DOHH2 (cell line): ENCODE results near the gene PANK3.

Experiments used
- H3F3A ChIP-seq: fragments of 200-600 bp; sonication (generic), shearing (Covaris generic); 2 replicates; pipeline ENCODE4 v1.6.0; 2016; ENCODE audit warnings: antibody characterized with exemption, mild to moderate bottlenecking; ENCODE audit not compliant: control insufficient read depth, insufficient read depth
- H3K27ac ChIP-seq: fragments of 200-600 bp; sonication (generic); 2 replicates; pipeline ENCODE4 v1.5.1; 2014; ENCODE audit warnings: low read depth, mild to moderate bottlenecking, low read length, moderate library complexity
- H3K27me3 ChIP-seq: fragments of 200-600 bp; sonication (generic); 2 replicates; pipeline ENCODE4 v1.6.1; 2014; ENCODE audit warnings: mild to moderate bottlenecking, low read length, mixed read lengths; ENCODE audit not compliant: control insufficient read depth
- H3K36me3 ChIP-seq: fragments of 200-600 bp; sonication (generic); 2 replicates; pipeline ENCODE4 v1.6.1; 2014; ENCODE audit warnings: mild to moderate bottlenecking, low read length, moderate library complexity, mixed read lengths; ENCODE audit not compliant: control insufficient read depth
- H3K4me1 ChIP-seq: fragments of 200-600 bp; sonication (generic); 2 replicates; pipeline ENCODE4 v1.6.1; 2014; ENCODE audit warnings: mild to moderate bottlenecking, low read length, mixed read lengths; ENCODE audit not compliant: control insufficient read depth
- H3K4me2 ChIP-seq: fragments of 200-600 bp; sonication (generic); 2 replicates; pipeline ENCODE4 v1.6.0; 2014; ENCODE audit warnings: mild to moderate bottlenecking, low read length, moderate library complexity
- H3K4me3 ChIP-seq: fragments of 200-600 bp; sonication (generic); 2 replicates; pipeline ENCODE4 v1.5.1; 2014; ENCODE audit warnings: mild to moderate bottlenecking, low read length, mixed read lengths
- H3K79me2 ChIP-seq: fragments of 200-600 bp; sonication (generic); 2 replicates; pipeline ENCODE4 v1.6.1; 2014; ENCODE audit warnings: mild to moderate bottlenecking, low read length, mixed read lengths; ENCODE audit not compliant: control insufficient read depth
- H3K9me2 ChIP-seq: fragments of 200-600 bp; sonication (generic); replicated peaks from 2 replicates; pipeline ENCODE4 v1.6.1; 2014; ENCODE audit warnings: mild to moderate bottlenecking, low read length, mixed read lengths; ENCODE audit not compliant: control insufficient read depth
- H3K9me3 ChIP-seq: fragments of 200-600 bp; sonication (generic); 2 replicates; pipeline ENCODE4 v1.6.1; 2014; ENCODE audit warnings: antibody characterized with exemption, low read length, mixed read lengths; ENCODE audit not compliant: control insufficient read depth, insufficient read depth
- H4K20me1 ChIP-seq: fragments of 200-600 bp; sonication (generic); 2 replicates; pipeline ENCODE4 v1.6.0; 2014; ENCODE audit warnings: low read depth, mild to moderate bottlenecking, antibody characterized with exemption, low read length, moderate library complexity; ENCODE audit not compliant: control insufficient read depth, insufficient read depth
- EZH2phosphoT487 ChIP-seq: fragments of 200-600 bp; sonication (generic); IDR thresholded peaks from 2 replicates; pipeline ENCODE4 v1.6.1; 2017; ENCODE audit warnings: borderline replicate concordance, mild to moderate bottlenecking, antibody characterized with exemption, low read length, moderate library complexity, mixed read lengths
- TF ChIP-seq, protein P1 (sequence below): fragments of 200-600 bp; sonication (generic); IDR thresholded peaks from one replicate; pipeline ENCODE4 v1.5.1; 2014; ENCODE audit warnings: antibody characterized with exemption, mild to moderate bottlenecking, low read depth, low read length; ENCODE audit not compliant: poor library complexity, severe bottlenecking

PANK3 gene

DNA sequence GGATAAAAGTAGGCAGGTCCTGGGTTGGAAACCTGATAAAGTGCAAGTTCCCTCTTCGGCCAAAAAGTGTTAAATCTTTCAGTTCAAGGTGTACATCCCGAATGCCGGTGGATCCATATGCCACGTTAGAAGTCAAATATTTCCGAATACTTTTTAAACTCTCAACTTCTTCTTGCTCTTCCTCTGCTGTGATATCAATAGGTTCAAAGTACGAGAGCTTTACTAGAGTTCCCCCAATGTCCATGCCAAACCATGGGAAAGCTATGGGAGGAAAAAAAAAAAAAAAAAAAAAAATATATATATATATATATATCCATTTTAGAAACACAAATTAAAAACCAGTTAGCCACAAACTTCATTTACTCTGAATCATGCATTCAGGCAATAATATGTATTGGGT, 10.4 kb downstream of the PANK3 start:
- TF ChIP-seq EZH2phosphoT487 = no peak
- TF ChIP-seq, protein P1, sequence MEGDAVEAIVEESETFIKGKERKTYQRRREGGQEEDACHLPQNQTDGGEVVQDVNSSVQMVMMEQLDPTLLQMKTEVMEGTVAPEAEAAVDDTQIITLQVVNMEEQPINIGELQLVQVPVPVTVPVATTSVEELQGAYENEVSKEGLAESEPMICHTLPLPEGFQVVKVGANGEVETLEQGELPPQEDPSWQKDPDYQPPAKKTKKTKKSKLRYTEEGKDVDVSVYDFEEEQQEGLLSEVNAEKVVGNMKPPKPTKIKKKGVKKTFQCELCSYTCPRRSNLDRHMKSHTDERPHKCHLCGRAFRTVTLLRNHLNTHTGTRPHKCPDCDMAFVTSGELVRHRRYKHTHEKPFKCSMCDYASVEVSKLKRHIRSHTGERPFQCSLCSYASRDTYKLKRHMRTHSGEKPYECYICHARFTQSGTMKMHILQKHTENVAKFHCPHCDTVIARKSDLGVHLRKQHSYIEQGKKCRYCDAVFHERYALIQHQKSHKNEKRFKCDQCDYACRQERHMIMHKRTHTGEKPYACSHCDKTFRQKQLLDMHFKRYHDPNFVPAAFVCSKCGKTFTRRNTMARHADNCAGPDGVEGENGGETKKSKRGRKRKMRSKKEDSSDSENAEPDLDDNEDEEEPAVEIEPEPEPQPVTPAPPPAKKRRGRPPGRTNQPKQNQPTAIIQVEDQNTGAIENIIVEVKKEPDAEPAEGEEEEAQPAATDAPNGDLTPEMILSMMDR = no peak
- Histone ChIP-seq H3K27ac (no peak overlapping the region), H3K4me1 (no peaks in the 10 kb centered on the region), H3K9me2 (no peaks in the 10 kb centered on the region), H3F3A (no peaks in the 10 kb centered on the region), H4K20me1 (peaks cover 19% of the 10 kb centered on the region; the same call in 1 of the 2 replicates), H3K4me3 (no peak overlapping the region), H3K79me2 (peaks cover 92% of the 10 kb centered on the region), H3K27me3 (no peaks in the 10 kb centered on the region), H3K4me2 (no peak overlapping the region), H3K9me3 (no peaks in the 10 kb centered on the region), H3K36me3 (peaks cover 65% of the 10 kb centered on the region)

DNA sequence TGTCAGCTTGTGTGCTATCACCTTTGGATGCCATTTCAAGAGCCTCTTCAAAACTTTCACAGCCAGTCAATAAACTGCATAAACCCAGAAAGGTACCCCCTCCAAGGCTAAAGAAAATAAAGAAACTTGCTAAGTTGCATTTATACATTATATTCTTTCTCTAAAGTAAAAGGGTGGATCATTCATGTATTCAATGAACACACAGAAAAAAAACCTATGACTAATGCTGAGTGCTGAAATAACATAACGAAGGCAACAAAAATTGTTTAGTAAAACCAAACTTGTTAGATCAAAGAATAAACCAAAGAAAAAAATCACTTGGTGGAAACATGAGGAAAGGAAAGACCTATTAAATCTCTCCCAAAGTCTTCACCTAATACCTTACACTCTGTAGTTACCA, 15.2 kb downstream of the PANK3 start:
- Histone ChIP-seq H3K9me2 (no peaks in the 10 kb centered on the region), H3K4me1 (no peaks in the 10 kb centered on the region), H3K9me3 (no peaks in the 10 kb centered on the region), H3K4me2 (no peak overlapping the region), H3K36me3 (peaks cover 94% of the 10 kb centered on the region), H4K20me1 (peaks cover 19% of the 10 kb centered on the region; the same call in 1 of the 2 replicates), H3K27ac (no peak overlapping the region), H3K79me2 (peaks cover 78% of the 10 kb centered on the region), H3F3A (no peaks in the 10 kb centered on the region), H3K4me3 (no peak overlapping the region), H3K27me3 (no peaks in the 10 kb centered on the region)
- TF ChIP-seq EZH2phosphoT487 = no peak
- TF ChIP-seq, protein P1 = no peak

DNA sequence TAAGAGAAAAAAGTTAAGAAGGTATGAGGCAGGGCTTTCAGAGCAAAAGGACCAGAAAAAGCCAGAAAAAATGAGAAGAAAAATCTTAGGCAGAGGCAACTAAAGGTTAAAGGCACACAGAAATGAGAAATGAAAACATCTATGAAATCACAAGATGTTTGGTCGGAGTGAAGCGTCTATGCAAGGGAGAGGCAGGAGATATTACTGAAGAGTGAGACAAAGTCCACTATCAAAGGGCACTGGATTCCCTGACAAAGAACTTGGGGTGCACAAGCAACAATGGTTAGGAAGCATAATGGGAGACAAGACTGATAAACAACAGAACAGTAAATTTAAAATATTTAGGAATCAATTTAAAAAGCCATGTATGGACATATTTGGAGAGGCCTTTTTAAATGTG, 16.9 kb downstream of the PANK3 start:
- TF ChIP-seq, protein P1 = no peak
- TF ChIP-seq EZH2phosphoT487 = no peak
- Histone ChIP-seq H3K79me2 (peaks cover 61% of the 10 kb centered on the region), H3K27me3 (no peaks in the 10 kb centered on the region), H3F3A (no peaks in the 10 kb centered on the region), H3K36me3 (peaks cover 95% of the 10 kb centered on the region), H3K4me1 (no peaks in the 10 kb centered on the region), H3K9me3 (no peaks in the 10 kb centered on the region), H3K9me2 (no peaks in the 10 kb centered on the region), H3K4me3 (no peak overlapping the region), H3K27ac (no peak overlapping the region), H4K20me1 (peaks cover 9% of the 10 kb centered on the region; the same call in 1 of the 2 replicates), H3K4me2 (no peak overlapping the region)

DNA sequence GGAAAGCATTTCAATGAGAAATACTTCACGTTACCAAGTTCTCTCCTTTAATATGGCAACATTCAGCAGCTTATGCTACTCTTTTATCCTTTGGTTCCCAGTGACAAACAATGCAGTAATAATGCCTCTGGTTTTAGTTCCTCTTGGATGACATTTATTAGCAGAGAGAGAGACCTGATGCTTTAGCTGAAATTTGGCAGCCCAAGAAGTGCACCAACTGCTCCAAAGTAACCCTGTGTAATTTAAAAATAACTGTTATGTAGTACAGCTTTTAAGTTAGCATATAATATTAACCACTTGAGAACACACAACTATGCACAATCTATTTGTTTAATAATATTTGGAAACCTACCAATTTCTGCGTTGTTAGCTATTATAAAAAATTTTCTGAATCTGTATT, 21.8 kb downstream of the PANK3 start:
- H3K27me3 ChIP-seq = no peaks in the 10 kb centered on the region
- H3F3A ChIP-seq = no peaks in the 10 kb centered on the region
- peaks cover 17% of the 10 kb centered on the region for H3K79me2 ChIP-seq
- TF ChIP-seq, protein P1 = no peak
- no peak for TF ChIP-seq EZH2phosphoT487
- H3K9me3 ChIP-seq = no peaks in the 10 kb centered on the region
- H3K27ac ChIP-seq = no peak overlapping the region
- peaks cover 98% of the 10 kb centered on the region for H3K36me3 ChIP-seq
- H3K4me3 ChIP-seq = no peak overlapping the region
- H3K4me1 ChIP-seq = no peaks in the 10 kb centered on the region
- H4K20me1 ChIP-seq = no peaks in the 10 kb centered on the region
- no peaks in the 10 kb centered on the region for H3K9me2 ChIP-seq
- no peak overlapping the region for H3K4me2 ChIP-seq
